Thyroid gland (tissue), 4 donors: ENCODE measurements around the gene STAT6. TPM values are rescaled to one million over a fixed set of nuclear protein-coding genes. Genes with fewer than 3 reads are reported as not detected.

Experiments used
- DNase-seq, 2 donors: peaks; one replicate each; pipeline ENCODE4 v3.0.0-alpha.2; 2019
- H3K27ac ChIP-seq, 3 donors: fragments of 200-600 bp; sonication (generic); 1 replicate in 2 of 3; 2 replicates in 1 of 3; pipeline ENCODE4 v1.5.1; 2016 to 2019; ENCODE audit warnings: mild to moderate bottlenecking in 1 of 3, moderate library complexity in 1 of 3
- H3K27me3 ChIP-seq: fragments of 200-600 bp; sonication (generic); one replicate; pipeline ENCODE4 v1.5.1; 2019
- H3K36me3 ChIP-seq, 2 donors: fragments of 200-600 bp; sonication (generic); one replicate each; pipeline ENCODE4 v1.5.1; 2016 to 2019
- H3K4me1 ChIP-seq, 2 donors: fragments of 200-600 bp; sonication (generic); one replicate each; pipeline ENCODE4 v1.5.1; 2017 to 2019
- H3K4me3 ChIP-seq, 3 donors: fragments of 200-600 bp; sonication (generic); replicated peaks in 1 of 3; 1 replicate in 2 of 3; 2 replicates in 1 of 3; pipeline ENCODE4 v1.5.1; 2016; ENCODE audit warnings: mild to moderate bottlenecking in 1 of 3
- H3K9me3 ChIP-seq: fragments of 200-600 bp; sonication (generic); one replicate; pipeline ENCODE4 v1.5.1; 2017
- CTCF ChIP-seq, 6 experiments: fragments of 200-600 bp in 3 of 6; fragments of 450-650 bp in 3 of 6; sonication (generic) in 3 of 6; IDR thresholded peaks; one replicate each; pipeline ENCODE4 v1.5.1; 2016 to 2019; ENCODE audit warnings: antibody characterized with exemption in 6 of 6, mild to moderate bottlenecking in 2 of 6, inconsistent platforms in 1 of 6, moderate library complexity in 1 of 6
- POLR2A ChIP-seq, 2 donors: fragments of 450-650 bp; IDR thresholded peaks; one replicate each; pipeline ENCODE4 v1.6.1; 2017; ENCODE audit warnings: antibody characterized with exemption in 2 of 2, mild to moderate bottlenecking in 2 of 2, moderate library complexity in 1 of 2
- whole genome bisulfite sequencing, 2 donors: methylation state at CpG; one replicate each; pipeline ENCODE4 v1.1.5; 2017; 5-methylcytosine and 5-hydroxymethylcytosine counted together
- intact Hi-C: fragments of 100-400 bp; cut with DNase I; formaldehyde crosslinking; loops from one replicate; pipeline ENCODE4 v1.15.1; 2023
- total RNA-seq, 4 donors: library from RNA; depleted of rRNA; stranded (reverse); fragments of >200 nt; gene quantifications; one replicate each; pipeline ENCODE4 v1.2.3, GENCODE V29; 2016

Gene STAT6
- total RNA-seq, 4 donors from 2014 or later: 79.0 to 144 (median 89.8) TPM

- peaks cover 33 to 42% of the 10 kb centered on the region in 2 donors for H3K36me3 ChIP-seq
- H3K27me3 ChIP-seq: no peaks in the 10 kb centered on the region
- no peaks in the 10 kb centered on the region for H3K9me3 ChIP-seq
- TF ChIP-seq CTCF (IDR thresholded peaks at IDR 0.05) (no peak), POLR2A (IDR thresholded peaks at IDR 0.05) (no peak)
- 56 to 59% methylated on average over 3 to 5 of the region's 5 CpGs for WGBS, 2 donors
- intact Hi-C loops: no loop called here
- no peak overlapping the region for H3K4me3 ChIP-seq
- H3K27ac ChIP-seq: peak overlapping the region in 2 of 3 donors; percentile 4 to 57
- peak; percentile 33 to 54 for DNase-seq
- peaks cover 21 to 42% of the 10 kb centered on the region in 2 donors for H3K4me1 ChIP-seq
These were observed 18.7 kb downstream of the STAT6 start for GRCh38 chr12:57092529-57092862.

GRCh38 chr12:57091638-57092528 is 19.3 kb downstream of the STAT6 start:
- Histone ChIP-seq H3K27ac (peak overlapping the region in 2 of 3 donors; percentile 15 to 57), H3K36me3 (peaks cover 32 to 37% of the 10 kb centered on the region in 2 donors)
- 81 to 83% methylated on average over 21 to 24 of the region's 25 CpGs for WGBS, 2 donors

GRCh38 chr12:57090924-57091637 is 20.1 kb downstream of the STAT6 start:
- intact Hi-C loops: no loop called here
- Histone ChIP-seq H3K27me3 (no peaks in the 10 kb centered on the region), H3K4me1 (peaks cover 25 to 48% of the 10 kb centered on the region in 2 donors), H3K9me3 (no peaks in the 10 kb centered on the region), H3K4me3 (peak overlapping the region in 1 of 3 donors; percentile 80), H3K36me3 (peaks cover 27 to 29% of the 10 kb centered on the region in 2 donors), H3K27ac (peak overlapping the region in 2 of 3 donors; percentile 82 to 93)
- TF ChIP-seq CTCF (IDR thresholded peaks at IDR 0.05): no peak
- no peak for TF ChIP-seq POLR2A (IDR thresholded peaks at IDR 0.05)
- no peak for DNase-seq
- WGBS, 2 donors: 66 to 75% methylated on average over 20 to 22 of the region's 22 CpGs

More at GRCh38 chr12:57091638-57092528, 19.3 kb downstream of the STAT6 start:
- TF ChIP-seq POLR2A (IDR thresholded peaks at IDR 0.05) (no peak), CTCF (IDR thresholded peaks at IDR 0.05) (no peak)
- Histone ChIP-seq H3K9me3 (no peaks in the 10 kb centered on the region), H3K4me1 (peaks cover 21 to 42% of the 10 kb centered on the region in 2 donors), H3K4me3 (no peak overlapping the region), H3K27me3 (no peaks in the 10 kb centered on the region)
- intact Hi-C loops: no loop called here
- no peak for DNase-seq

- 55 to 65% methylated on average over 6 of the region's 6 CpGs for WGBS, 2 donors
- no peak for TF ChIP-seq POLR2A (IDR thresholded peaks at IDR 0.05)
- TF ChIP-seq CTCF (IDR thresholded peaks at IDR 0.05): no peak
- H3K27me3 ChIP-seq: no peaks in the 10 kb centered on the region
- intact Hi-C loops: no loop called here
- peak overlapping the region in 1 of 3 donors; percentile 80 for H3K4me3 ChIP-seq
- H3K9me3 ChIP-seq: no peaks in the 10 kb centered on the region
- H3K27ac ChIP-seq: peak overlapping the region; percentile 82 to 93 (median 85)
- H3K36me3 ChIP-seq: peaks cover 23% of the 10 kb centered on the region in 2 donors
- peaks cover 28 to 54% of the 10 kb centered on the region in 2 donors for H3K4me1 ChIP-seq
- no peak for DNase-seq
These were observed 20.7 kb downstream of the STAT6 start for GRCh38 chr12:57090490-57090889.
